Panc1 (cell line): ENCODE data around the gene RAB22A. TPM values are rescaled to one million over a fixed set of nuclear protein-coding genes. Genes with fewer than 3 reads are reported as not detected.
A peak's percentile ranks its signal among the peaks of the same experiment; 100 is the strongest.

Experiments
- ATAC-seq: fragments of 200-7000 bp; cut with Tn5 transposase; 2 replicates; pipeline ENCODE4 v1.9.1; 2020; ENCODE audit warnings: mild to moderate bottlenecking, moderate library complexity
- BruUV-seq: library from RNA; stranded (reverse); fragments of 400-500 nt; replicated peaks from 2 replicates; lab custom pipeline; 2021; lab: Mats Ljungman, UMichigan
- CTCF ChIA-PET: fragments of 300-600 bp; sonication (Branson Sonifier 250); formaldehyde crosslinking; loops from one replicate; lab custom pipeline; 2022; ENCODE audit warnings: antibody characterized with exemption; lab: Charles Lee
- POLR2A ChIA-PET: fragments of 300-600 bp; sonication (Branson Sonifier 250); formaldehyde crosslinking; loops from one replicate; lab custom pipeline; 2022; ENCODE audit warnings: antibody characterized with exemption; lab: Charles Lee
- DNase-seq: peaks from one replicate; pipeline ENCODE4 v3.0.0-alpha.2; 2010; ENCODE audit warnings: low read depth, low spot score
- H3K27ac ChIP-seq: 2 replicates; pipeline ENCODE4 v1.5.1; 2011; ENCODE audit warnings: mild to moderate bottlenecking, low read length, inconsistent platforms
- H3K27me3 ChIP-seq: fragments of 200-500 bp; sonication (Bioruptor generic); 2 replicates; pipeline ENCODE4 v1.6.0; 2014; ENCODE audit warnings: low read length, inconsistent platforms; ENCODE audit not compliant: control insufficient read depth, insufficient read depth
- H3K36me3 ChIP-seq: fragments of 200-500 bp; sonication (Bioruptor generic); 2 replicates; pipeline ENCODE4 v1.5.1; 2014; ENCODE audit warnings: inconsistent platforms, mild to moderate bottlenecking, low read length, moderate library complexity; ENCODE audit not compliant: control insufficient read depth, insufficient read depth
- H3K4me1 ChIP-seq: 2 replicates; pipeline ENCODE4 v1.5.1; 2011; ENCODE audit warnings: inconsistent platforms, mild to moderate bottlenecking, low read length, moderate library complexity; ENCODE audit not compliant: control insufficient read depth, insufficient read depth
- H3K4me3 ChIP-seq, 2 experiments: 2 replicates each; pipeline ENCODE4 v1.5.1; 2011 to 2012; ENCODE audit warnings: low read depth in 2 of 2, low read length in 2 of 2, mild to moderate bottlenecking in 2 of 2, inconsistent platforms in 1 of 2, moderate library complexity in 1 of 2
- H3K9me3 ChIP-seq: fragments of 200-500 bp; sonication (Bioruptor generic); 2 replicates; pipeline ENCODE4 v1.5.1; 2014; ENCODE audit warnings: low read depth, mild to moderate bottlenecking, inconsistent platforms, low read length, moderate library complexity; ENCODE audit not compliant: control insufficient read depth, insufficient read depth
- POLR2AphosphoS5 ChIP-seq: IDR thresholded peaks from 2 replicates; pipeline ENCODE4 v1.6.1; 2012; ENCODE audit warnings: mild to moderate bottlenecking, low read depth, low read length, moderate library complexity
- SIN3A ChIP-seq: IDR thresholded peaks from 2 replicates; pipeline ENCODE4 v1.6.1; 2012; ENCODE audit warnings: low read depth, mild to moderate bottlenecking, low read length, moderate library complexity, borderline replicate concordance; ENCODE audit not compliant: insufficient read depth
- TCF7L2 ChIP-seq: IDR thresholded peaks from 2 replicates; pipeline ENCODE4 v1.6.1; 2011; ENCODE audit warnings: mild to moderate bottlenecking, low read depth, low read length, inconsistent platforms
- in situ Hi-C: cut with HindIII; loops from 2 replicates; pipeline ENCODE4 v1.10.0; 2016; ENCODE audit warnings: low sequenced_read_pairs, low pct_unique_long_range_greater_than_20kb
- intact Hi-C: fragments of 100-400 bp; cut with micrococcal nuclease; formaldehyde crosslinking; loops from one replicate; pipeline ENCODE4 v1.10.0; 2022; ENCODE audit not compliant: unreplicated experiment
- total RNA-seq: library from RNA; stranded (reverse); gene quantifications from one replicate; pipeline ENCODE4 v1.2.1, GENCODE V29; 2021; ENCODE audit not compliant: unreplicated experiment
- TF ChIP-seq, protein P1 (sequence below): fragments of 450-650 bp; IDR thresholded peaks from 2 replicates; pipeline ENCODE4 v1.5.1; 2017; ENCODE audit warnings: mild to moderate bottlenecking
- TF ChIP-seq, protein P2 (sequence below), 2 experiments: IDR thresholded peaks; 2 replicates each; pipeline ENCODE4 v1.6.1; 2011 to 2012; ENCODE audit warnings: low read depth in 2 of 2, control low read depth in 1 of 2, low read length in 1 of 2, mild to moderate bottlenecking in 1 of 2, moderate library complexity in 1 of 2; ENCODE audit not compliant: insufficient read depth in 1 of 2

RAB22A gene
- total RNA-seq, 1 experiment from 2014 or later = 21.1 TPM

DNA sequence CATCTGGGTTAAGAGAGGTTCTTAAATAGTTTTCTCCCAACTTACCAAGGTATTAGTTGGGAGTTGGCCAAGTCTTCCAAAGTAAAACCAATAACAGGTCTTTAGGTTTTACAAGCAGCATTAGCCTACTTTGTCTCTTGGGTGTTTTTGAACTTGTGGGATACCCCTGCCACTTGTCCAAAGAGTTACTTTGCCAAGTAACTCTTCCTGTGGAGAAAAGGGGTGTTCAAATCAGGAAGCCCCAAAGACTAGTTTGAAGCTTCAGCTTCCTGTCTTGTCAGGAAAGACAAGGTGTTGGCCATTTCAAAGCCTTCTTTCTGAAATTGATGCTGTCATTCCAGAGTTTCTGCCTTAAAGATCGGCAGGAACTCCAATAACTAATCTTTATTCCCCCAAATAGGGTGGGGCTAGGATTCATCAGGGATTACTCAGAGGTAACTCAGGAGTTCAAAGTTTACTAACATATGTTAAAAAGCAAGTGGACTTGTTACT, 822 bp downstream of the RAB22A start:
- no TSS peak for BruUV-seq
- TF ChIP-seq POLR2AphosphoS5 = no peak
- TF ChIP-seq TCF7L2 = no peak
- TF ChIP-seq, protein P1, sequence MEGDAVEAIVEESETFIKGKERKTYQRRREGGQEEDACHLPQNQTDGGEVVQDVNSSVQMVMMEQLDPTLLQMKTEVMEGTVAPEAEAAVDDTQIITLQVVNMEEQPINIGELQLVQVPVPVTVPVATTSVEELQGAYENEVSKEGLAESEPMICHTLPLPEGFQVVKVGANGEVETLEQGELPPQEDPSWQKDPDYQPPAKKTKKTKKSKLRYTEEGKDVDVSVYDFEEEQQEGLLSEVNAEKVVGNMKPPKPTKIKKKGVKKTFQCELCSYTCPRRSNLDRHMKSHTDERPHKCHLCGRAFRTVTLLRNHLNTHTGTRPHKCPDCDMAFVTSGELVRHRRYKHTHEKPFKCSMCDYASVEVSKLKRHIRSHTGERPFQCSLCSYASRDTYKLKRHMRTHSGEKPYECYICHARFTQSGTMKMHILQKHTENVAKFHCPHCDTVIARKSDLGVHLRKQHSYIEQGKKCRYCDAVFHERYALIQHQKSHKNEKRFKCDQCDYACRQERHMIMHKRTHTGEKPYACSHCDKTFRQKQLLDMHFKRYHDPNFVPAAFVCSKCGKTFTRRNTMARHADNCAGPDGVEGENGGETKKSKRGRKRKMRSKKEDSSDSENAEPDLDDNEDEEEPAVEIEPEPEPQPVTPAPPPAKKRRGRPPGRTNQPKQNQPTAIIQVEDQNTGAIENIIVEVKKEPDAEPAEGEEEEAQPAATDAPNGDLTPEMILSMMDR = no peak
- no peak for TF ChIP-seq SIN3A
- TF ChIP-seq, protein P2, sequence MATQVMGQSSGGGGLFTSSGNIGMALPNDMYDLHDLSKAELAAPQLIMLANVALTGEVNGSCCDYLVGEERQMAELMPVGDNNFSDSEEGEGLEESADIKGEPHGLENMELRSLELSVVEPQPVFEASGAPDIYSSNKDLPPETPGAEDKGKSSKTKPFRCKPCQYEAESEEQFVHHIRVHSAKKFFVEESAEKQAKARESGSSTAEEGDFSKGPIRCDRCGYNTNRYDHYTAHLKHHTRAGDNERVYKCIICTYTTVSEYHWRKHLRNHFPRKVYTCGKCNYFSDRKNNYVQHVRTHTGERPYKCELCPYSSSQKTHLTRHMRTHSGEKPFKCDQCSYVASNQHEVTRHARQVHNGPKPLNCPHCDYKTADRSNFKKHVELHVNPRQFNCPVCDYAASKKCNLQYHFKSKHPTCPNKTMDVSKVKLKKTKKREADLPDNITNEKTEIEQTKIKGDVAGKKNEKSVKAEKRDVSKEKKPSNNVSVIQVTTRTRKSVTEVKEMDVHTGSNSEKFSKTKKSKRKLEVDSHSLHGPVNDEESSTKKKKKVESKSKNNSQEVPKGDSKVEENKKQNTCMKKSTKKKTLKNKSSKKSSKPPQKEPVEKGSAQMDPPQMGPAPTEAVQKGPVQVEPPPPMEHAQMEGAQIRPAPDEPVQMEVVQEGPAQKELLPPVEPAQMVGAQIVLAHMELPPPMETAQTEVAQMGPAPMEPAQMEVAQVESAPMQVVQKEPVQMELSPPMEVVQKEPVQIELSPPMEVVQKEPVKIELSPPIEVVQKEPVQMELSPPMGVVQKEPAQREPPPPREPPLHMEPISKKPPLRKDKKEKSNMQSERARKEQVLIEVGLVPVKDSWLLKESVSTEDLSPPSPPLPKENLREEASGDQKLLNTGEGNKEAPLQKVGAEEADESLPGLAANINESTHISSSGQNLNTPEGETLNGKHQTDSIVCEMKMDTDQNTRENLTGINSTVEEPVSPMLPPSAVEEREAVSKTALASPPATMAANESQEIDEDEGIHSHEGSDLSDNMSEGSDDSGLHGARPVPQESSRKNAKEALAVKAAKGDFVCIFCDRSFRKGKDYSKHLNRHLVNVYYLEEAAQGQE (IDR thresholded peaks at IDR 0.05; ENCODE audit: insufficient read depth in 1 of 2, low read depth in 2 of 2, low read length in 1 of 2) = no peak
- H3K27ac ChIP-seq = peak overlapping the region; percentile 94
- DNase-seq = peak; percentile 8
- in situ Hi-C loops = no loop called here
- H3K9me3 ChIP-seq = no peaks in the 10 kb centered on the region
- ChIA-PET POLR2A (interaction anchor here (0.6 kb wide), 1 partner anchor 31 kb away, joined by 3 read pairs; no protein-coding TSS in a partner anchor), CTCF (no interaction called here)
- peaks cover 12% of the 10 kb centered on the region for H3K36me3 ChIP-seq
- no peaks in the 10 kb centered on the region for H3K27me3 ChIP-seq
- peaks cover 20% of the 10 kb centered on the region for H3K4me1 ChIP-seq
- H3K4me3 ChIP-seq = peak overlapping the region; percentile 92 to 95
- intact Hi-C loops = no loop called here
- ATAC-seq = no peak

DNA sequence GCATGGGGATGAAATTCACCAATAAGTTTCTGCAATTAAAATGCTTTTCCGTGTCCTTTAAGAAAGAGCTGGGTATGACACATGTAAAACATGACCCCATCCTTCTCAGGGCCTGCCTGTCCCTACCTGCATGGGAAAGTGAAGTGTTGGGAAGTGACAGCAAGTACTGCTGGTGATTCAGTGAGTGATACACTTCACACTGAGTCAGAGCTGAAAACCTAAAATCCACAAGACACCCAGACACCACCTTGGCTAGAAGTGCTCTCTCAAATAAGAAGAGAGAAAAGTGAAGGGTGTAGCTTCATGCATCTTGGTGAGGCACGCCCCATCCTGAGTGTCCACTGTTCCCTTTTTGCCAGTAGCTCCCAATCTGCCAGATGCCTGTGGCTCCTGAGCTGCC, 3.3 kb downstream of the RAB22A start:
- in situ Hi-C loops (no loop called here), intact Hi-C loops (no loop called here)
- peaks cover 12% of the 10 kb centered on the region; the same call in 1 of the 2 replicates for H3K4me1 ChIP-seq
- H3K9me3 ChIP-seq = no peaks in the 10 kb centered on the region
- ChIA-PET CTCF (no interaction called here), POLR2A (no interaction called here)
- TF ChIP-seq, protein P1 = no peak
- no peak for TF ChIP-seq POLR2AphosphoS5
- no peak for TF ChIP-seq TCF7L2
- TF ChIP-seq SIN3A = no peak
- ATAC-seq (no peak), DNase-seq (no peak)
- TSS peak; percentile 14 for BruUV-seq
- peaks cover 12% of the 10 kb centered on the region for H3K36me3 ChIP-seq
- H3K4me3 ChIP-seq = no peak overlapping the region
- no peak overlapping the region for H3K27ac ChIP-seq
- H3K27me3 ChIP-seq = no peaks in the 10 kb centered on the region
